HepG2 (cell line): ENCODE results near the gene CD44. TPM values are rescaled to one million over a fixed set of nuclear protein-coding genes. Genes with fewer than 3 reads are reported as not detected.

Experiments used
- ATAC-seq: fragments of 200-7000 bp; cut with Tn5 transposase; 3 replicates; pipeline ENCODE4 v1.9.1; 2020; ENCODE audit warnings: mild to moderate bottlenecking, moderate library complexity
- BruUV-seq: library from RNA; stranded (reverse); fragments of 400-500 nt; replicated peaks from 2 replicates; lab custom pipeline; 2021; lab: Mats Ljungman, UMichigan
- CTCF ChIA-PET: fragments of 300-600 bp; formaldehyde crosslinking; extraction: SDS; loops from one replicate; lab custom pipeline; 2021; ENCODE audit warnings: low total read pairs, inconsistent platforms, low intra/inter-chr PET ratio; lab: Yijun Ruan, JAX
- POLR2A ChIA-PET: fragments of 350-600 bp; sonication (Branson Sonifier 250); formaldehyde crosslinking; loops from one replicate; lab custom pipeline; 2020; ENCODE audit warnings: antibody characterized with exemption, inconsistent platforms; lab: Yijun Ruan, JAX
- DNase-seq: peaks from one replicate; pipeline ENCODE4 v3.0.0-alpha.2; 2015; ENCODE audit warnings: low spot score
- FAIRE-seq: peaks from 3 replicates; lab custom pipeline; 2011; peaks lifted over from hg19 to GRCh38; lab: Jason Lieb, UNC
- H2AFZ ChIP-seq: one replicate; pipeline ENCODE4 v1.6.1; 2011; ENCODE audit warnings: low read length, inconsistent platforms
- H3K27ac ChIP-seq: fragments of 300-600 bp; 3 replicates; pipeline ENCODE4 v1.8.0; 2011; ENCODE audit warnings: mixed run types, mild to moderate bottlenecking, mixed read lengths, low read length, inconsistent platforms; ENCODE audit not compliant: insufficient read depth; ENCODE audit errors: extremely low read length
- H3K27me3 ChIP-seq, 2 experiments: fragments of 200-600 bp in 1 of 2; 2 replicates in 1 of 2; 3 replicates in 1 of 2; pipeline versions ENCODE4 v1.6.0 to v1.8.0; 2011; ENCODE audit warnings: low read length in 2 of 2, mild to moderate bottlenecking in 2 of 2, moderate library complexity in 2 of 2, inconsistent platforms in 1 of 2; ENCODE audit not compliant: insufficient read depth in 2 of 2, control insufficient read depth in 1 of 2
- H3K36me3 ChIP-seq, 2 experiments: fragments of 200-600 bp in 1 of 2; replicated peaks in 1 of 2; 2 replicates in 1 of 2; 3 replicates in 1 of 2; pipeline versions ENCODE4 v1.5.1 to v1.8.0; 2011; ENCODE audit warnings: low read length in 2 of 2, inconsistent platforms in 1 of 2; ENCODE audit not compliant: insufficient read depth in 2 of 2, control insufficient read depth in 1 of 2
- H3K4me1 ChIP-seq: 2 replicates; pipeline ENCODE4 v1.5.1; 2012; ENCODE audit warnings: low read length, inconsistent platforms; ENCODE audit not compliant: insufficient read depth
- H3K4me2 ChIP-seq: 2 replicates; pipeline ENCODE4 v1.6.0; 2011; ENCODE audit warnings: low read depth, low read length, inconsistent platforms
- H3K4me3 ChIP-seq, 3 experiments: fragments of 200-600 bp in 1 of 3; sonication (generic), shearing (Covaris generic) in 1 of 3; replicated peaks in 1 of 3; 2 replicates each; pipeline ENCODE4 v1.5.1; 2011 to 2016; ENCODE audit warnings: low read length in 3 of 3, inconsistent platforms in 2 of 3, low read depth in 2 of 3, mild to moderate bottlenecking in 2 of 3, control low read depth in 1 of 3, mixed read lengths in 1 of 3; ENCODE audit not compliant: insufficient read depth in 1 of 3
- H3K79me2 ChIP-seq: one replicate; pipeline ENCODE4 v1.6.1; 2011; ENCODE audit warnings: low read length, inconsistent platforms; ENCODE audit not compliant: insufficient read depth
- H3K9ac ChIP-seq: 2 replicates; pipeline ENCODE4 v1.6.0; 2011; ENCODE audit warnings: mild to moderate bottlenecking, low read depth, low read length, inconsistent platforms; ENCODE audit not compliant: insufficient read depth
- H3K9me3 ChIP-seq: 2 replicates; pipeline ENCODE4 v1.5.1; 2012; ENCODE audit warnings: mild to moderate bottlenecking, low read length
- H4K20me1 ChIP-seq: 2 replicates; pipeline ENCODE4 v1.6.0; 2011; ENCODE audit warnings: inconsistent platforms, mild to moderate bottlenecking, low read length, moderate library complexity; ENCODE audit not compliant: insufficient read depth
- CBX5 ChIP-seq: sonication (generic); formaldehyde crosslinking; IDR thresholded peaks from 2 replicates; pipeline ENCODE4 v1.4.0; 2020; ENCODE audit warnings: missing genetic modification reagents, borderline replicate concordance
- GFI1 ChIP-seq: sonication (generic); formaldehyde crosslinking; IDR thresholded peaks from 2 replicates; pipeline ENCODE4 v1.5.0; 2020; ENCODE audit warnings: missing genetic modification reagents, mild to moderate bottlenecking, borderline replicate concordance
- KLF12 ChIP-seq: sonication (generic); formaldehyde crosslinking; IDR thresholded peaks from 2 replicates; pipeline ENCODE4 v1.4.0; 2020; ENCODE audit warnings: missing genetic modification reagents, borderline replicate concordance
- KLF6 ChIP-seq: IDR thresholded peaks from 2 replicates; pipeline ENCODE4 v1.8.0; 2016; ENCODE audit warnings: missing biosample characterization, missing genetic modification reagents
- MLLT10 ChIP-seq: sonication (generic); formaldehyde crosslinking; IDR thresholded peaks from 2 replicates; pipeline ENCODE4 v1.4.0; 2020; ENCODE audit warnings: missing genetic modification reagents
- PAX8 ChIP-seq: sonication (generic); formaldehyde crosslinking; IDR thresholded peaks from 2 replicates; pipeline ENCODE4 v1.8.0; 2022; ENCODE audit warnings: mild to moderate bottlenecking, missing genetic modification reagents, borderline replicate concordance
- POLR2AphosphoS2 ChIP-seq: IDR thresholded peaks from 2 replicates; pipeline ENCODE4 v1.6.1; 2011; ENCODE audit warnings: low read depth, low read length, improper control_type of control experiment
- SMAD1 ChIP-seq: sonication (generic); formaldehyde crosslinking; IDR thresholded peaks from 2 replicates; pipeline ENCODE4 v1.4.0; 2020; ENCODE audit warnings: missing genetic modification reagents, low read depth, mild to moderate bottlenecking, borderline replicate concordance
- TGIF2 ChIP-seq: IDR thresholded peaks from 2 replicates; pipeline ENCODE4 v1.6.1; 2016; ENCODE audit warnings: control low read depth, missing compliant biosample characterization
- YY1 ChIP-seq: IDR thresholded peaks from 2 replicates; pipeline ENCODE4 v1.6.1; 2011; ENCODE audit warnings: low read length, low read depth, moderate library complexity, mild to moderate bottlenecking; ENCODE audit not compliant: insufficient read depth, insufficient replicate concordance
- ZBTB21 ChIP-seq: sonication (generic); formaldehyde crosslinking; IDR thresholded peaks from 2 replicates; pipeline ENCODE4 v1.4.0; 2020; ENCODE audit warnings: missing genetic modification reagents
- ZMYM2 ChIP-seq: sonication (generic); formaldehyde crosslinking; IDR thresholded peaks from 2 replicates; pipeline ENCODE4 v1.8.0; 2022; ENCODE audit warnings: mild to moderate bottlenecking, missing genetic modification reagents
- ZNF20 ChIP-seq: sonication (generic); formaldehyde crosslinking; IDR thresholded peaks from 2 replicates; pipeline ENCODE4 v1.4.0; 2020; ENCODE audit warnings: mild to moderate bottlenecking, moderate library complexity, missing genetic modification reagents
- ZNF34 ChIP-seq: sonication (generic); formaldehyde crosslinking; IDR thresholded peaks from 2 replicates; pipeline ENCODE4 v1.4.0; 2020; ENCODE audit warnings: mild to moderate bottlenecking, missing genetic modification reagents, borderline replicate concordance
- ZNF557 ChIP-seq: sonication (generic); formaldehyde crosslinking; IDR thresholded peaks from 2 replicates; pipeline ENCODE4 v1.4.0; 2020; ENCODE audit warnings: missing genetic modification reagents
- ZNF569 ChIP-seq: sonication (generic); formaldehyde crosslinking; IDR thresholded peaks from 2 replicates; pipeline ENCODE4 v1.5.0; 2020; ENCODE audit warnings: mild to moderate bottlenecking, missing genetic modification reagents, moderate library complexity, borderline replicate concordance
- ZNF747 ChIP-seq: sonication (generic); formaldehyde crosslinking; IDR thresholded peaks from 2 replicates; pipeline ENCODE4 v1.8.1; 2023; ENCODE audit warnings: missing genetic modification reagents, mild to moderate bottlenecking, borderline replicate concordance
- ZNF879 ChIP-seq: sonication (generic); formaldehyde crosslinking; IDR thresholded peaks from 2 replicates; pipeline ENCODE4 v1.8.1; 2023; ENCODE audit warnings: missing genetic modification reagents
- WGBS: methylation state at CpG from one replicate; pipeline ENCODE4 v1.1.6; 2017; ENCODE audit warnings: low lambda C conversion rate; 5-methylcytosine and 5-hydroxymethylcytosine counted together
- in situ Hi-C: cut with HindIII; loops from 2 replicates; pipeline ENCODE4 v1.10.0; 2017; ENCODE audit warnings: low pct_unique_long_range_greater_than_20kb; ENCODE audit not compliant: extremely low pct_ligation_motif_present
- intact Hi-C: fragments of 100-400 bp; cut with micrococcal nuclease; formaldehyde crosslinking; loops from one replicate; pipeline ENCODE4 v1.10.0; 2022; ENCODE audit not compliant: unreplicated experiment
- polyA plus RNA-seq, 8 experiments: library from polyadenylated mRNA; depleted of rRNA in 3 of 8; stranded (reverse) in 7 of 8; unstranded in 1 of 8; fragments of >200 nt; fragmentation: Illumina TruSeq in 4 of 8; extraction: Trizol in 4 of 8; gene quantifications; 2 replicates each; pipeline versions ENCODE4 v1.2.1 to v1.2.3, GENCODE V29; 2011 to 2016; ENCODE audit warnings: low read depth in 4 of 8, missing spikeins in 1 of 8, mixed read lengths in 1 of 8; ENCODE audit not compliant: insufficient read depth in 1 of 8
- total RNA-seq, 5 experiments: library from RNA; depleted of rRNA; stranded (reverse); fragments of >200 nt; fragmentation: Illumina TruSeq; extraction: Trizol; gene quantifications; 2 replicates each; pipeline ENCODE4 v1.2.3, GENCODE V29; 2016; ENCODE audit warnings: low read depth in 1 of 5
- TF ChIP-seq, protein P1 (sequence below): sonication (generic); formaldehyde crosslinking; IDR thresholded peaks from 2 replicates; pipeline ENCODE4 v1.5.0; 2020; ENCODE audit warnings: missing genetic modification reagents, mild to moderate bottlenecking, borderline replicate concordance
- TF ChIP-seq, protein P2 (sequence below): sonication (generic); formaldehyde crosslinking; IDR thresholded peaks from 2 replicates; pipeline ENCODE4 v1.5.0; 2020; ENCODE audit warnings: mild to moderate bottlenecking, missing genetic modification reagents
- TF ChIP-seq, protein P3 (sequence below): IDR thresholded peaks from 2 replicates; pipeline ENCODE4 v1.6.1; 2018; ENCODE audit warnings: missing genetic modification reagents, mild to moderate bottlenecking, missing compliant biosample characterization

CD44 gene
- total and polyA plus RNA-seq, 2 of the 13 experiments (the other 11 are each of a cell fraction or from before 2014, with no cell fraction given): 0.02 to 0.11 TPM

DNA sequence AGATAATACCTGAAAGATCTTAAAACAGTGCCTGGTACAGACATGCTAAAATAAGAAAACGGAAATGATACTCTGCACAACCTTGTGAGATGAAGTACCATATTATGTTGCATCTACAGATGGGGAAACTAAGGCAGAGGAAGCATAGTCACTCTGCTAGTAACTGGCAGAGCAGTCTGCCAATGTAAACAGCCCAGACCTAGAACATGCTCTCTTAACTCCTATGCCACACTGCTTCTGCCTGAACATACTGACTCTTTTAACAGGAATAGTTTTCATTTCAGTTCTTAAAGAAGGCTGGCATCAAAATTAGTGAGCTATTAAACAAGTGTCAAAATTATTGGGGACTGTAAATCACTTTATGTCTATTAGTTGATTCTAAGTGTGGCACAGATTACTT, 99.9 kb downstream of the CD44 start:
- no peak for ATAC-seq
- WGBS: 5% methylated on average over 1 of the region's 1 CpG
- POLR2A ChIA-PET: no interaction called here

DNA sequence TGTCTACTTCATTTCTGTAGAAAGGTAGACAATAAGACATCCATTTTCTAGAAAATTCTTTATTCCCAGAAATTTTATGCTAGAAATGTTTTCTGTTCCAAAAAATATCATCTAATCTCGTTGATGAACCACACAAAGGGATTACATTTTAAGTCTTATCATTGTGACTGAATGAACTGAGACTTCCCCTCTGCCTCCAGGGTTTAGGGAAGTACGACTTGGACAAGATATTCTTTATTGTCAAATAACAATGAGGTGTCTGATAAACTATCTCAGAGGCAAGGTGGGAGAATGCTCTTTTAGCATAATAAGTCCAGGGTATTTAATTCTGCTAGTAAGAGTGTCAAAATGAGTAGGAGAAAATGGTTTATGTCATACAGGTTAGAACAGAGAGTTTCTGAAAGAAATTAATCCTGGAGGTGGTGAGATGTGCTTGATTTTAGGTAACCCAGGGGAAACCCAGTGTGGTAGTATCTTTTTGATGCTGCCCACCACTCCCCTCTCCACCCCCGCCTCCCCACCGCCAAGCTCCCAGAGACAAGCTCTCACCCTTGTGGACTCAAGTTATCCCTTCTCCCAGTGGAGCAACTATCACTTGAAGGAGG, 100.6 kb downstream of the CD44 start:
- no peak for ATAC-seq
- H3K36me3 ChIP-seq: no peaks in the 10 kb centered on the region
- DNase-seq: no peak
- BruUV-seq: no TSS peak
- no peak overlapping the region for H3K4me2 ChIP-seq
- H3K27ac ChIP-seq: no peak overlapping the region
- in situ Hi-C loops: loop anchor here (5.0 kb wide), 1 partner anchor 312 kb away; no protein-coding TSS in a partner anchor
- H3K79me2 ChIP-seq: no peaks in the 10 kb centered on the region
- peaks cover 15% of the 10 kb centered on the region for H3K4me1 ChIP-seq
- H2AFZ ChIP-seq: no peak overlapping the region
- no peaks in the 10 kb centered on the region for H3K27me3 ChIP-seq
- no peak overlapping the region for H3K9ac ChIP-seq
- no peaks in the 10 kb centered on the region for H3K9me3 ChIP-seq
- no peaks in the 10 kb centered on the region for H4K20me1 ChIP-seq
- CTCF ChIA-PET: no interaction called here
- FAIRE-seq: no peak
- 21% methylated on average over 4 of the region's 4 CpGs for WGBS
- no peak overlapping the region for H3K4me3 ChIP-seq
- POLR2A ChIA-PET: no interaction called here
- intact Hi-C loops: loop anchor here (2.0 kb wide), 1 partner anchor 153 kb away; no protein-coding TSS in a partner anchor
- TF ChIP-seq, protein P1, sequence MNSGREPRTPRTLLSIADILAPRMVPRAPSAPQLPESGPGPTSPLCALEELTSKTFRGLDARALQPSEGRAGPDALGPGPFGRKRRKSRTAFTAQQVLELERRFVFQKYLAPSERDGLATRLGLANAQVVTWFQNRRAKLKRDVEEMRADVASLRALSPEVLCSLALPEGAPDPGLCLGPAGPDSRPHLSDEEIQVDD (CRISPR knock-in tag): no peak
- TF ChIP-seq, protein P2, sequence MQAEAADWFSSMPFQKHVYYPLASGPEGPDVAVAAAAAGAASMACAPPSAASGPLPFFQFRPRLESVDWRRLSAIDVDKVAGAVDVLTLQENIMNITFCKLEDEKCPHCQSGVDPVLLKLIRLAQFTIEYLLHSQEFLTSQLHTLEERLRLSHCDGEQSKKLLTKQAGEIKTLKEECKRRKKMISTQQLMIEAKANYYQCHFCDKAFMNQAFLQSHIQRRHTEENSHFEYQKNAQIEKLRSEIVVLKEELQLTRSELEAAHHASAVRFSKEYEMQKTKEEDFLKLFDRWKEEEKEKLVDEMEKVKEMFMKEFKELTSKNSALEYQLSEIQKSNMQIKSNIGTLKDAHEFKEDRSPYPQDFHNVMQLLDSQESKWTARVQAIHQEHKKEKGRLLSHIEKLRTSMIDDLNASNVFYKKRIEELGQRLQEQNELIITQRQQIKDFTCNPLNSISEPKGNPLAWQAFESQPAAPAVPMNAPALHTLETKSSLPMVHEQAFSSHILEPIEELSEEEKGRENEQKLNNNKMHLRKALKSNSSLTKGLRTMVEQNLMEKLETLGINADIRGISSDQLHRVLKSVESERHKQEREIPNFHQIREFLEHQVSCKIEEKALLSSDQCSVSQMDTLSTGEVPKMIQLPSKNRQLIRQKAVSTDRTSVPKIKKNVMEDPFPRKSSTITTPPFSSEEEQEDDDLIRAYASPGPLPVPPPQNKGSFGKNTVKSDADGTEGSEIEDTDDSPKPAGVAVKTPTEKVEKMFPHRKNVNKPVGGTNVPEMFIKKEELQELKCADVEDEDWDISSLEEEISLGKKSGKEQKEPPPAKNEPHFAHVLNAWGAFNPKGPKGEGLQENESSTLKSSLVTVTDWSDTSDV (CRISPR knock-in tag): no peak
- no peak for TF ChIP-seq PAX8 (CRISPR knock-in tag)
- TF ChIP-seq SMAD1: no peak
- no peak for TF ChIP-seq YY1
- TF ChIP-seq ZNF569 (CRISPR knock-in tag): no peak
- TF ChIP-seq KLF12 (CRISPR knock-in tag): no peak

More for the DNA sequence above, 99.9 kb downstream of the CD44 start:
- H3K9ac ChIP-seq: no peak overlapping the region
- no peak overlapping the region for H2AFZ ChIP-seq
- no peak overlapping the region for H3K4me2 ChIP-seq
- no peaks in the 10 kb centered on the region for H4K20me1 ChIP-seq
- H3K4me1 ChIP-seq: peaks cover 12% of the 10 kb centered on the region
- H3K27me3 ChIP-seq: no peaks in the 10 kb centered on the region
- H3K79me2 ChIP-seq: no peaks in the 10 kb centered on the region
- H3K4me3 ChIP-seq: no peak overlapping the region
- FAIRE-seq: no peak
- no peak for DNase-seq
- H3K9me3 ChIP-seq: no peaks in the 10 kb centered on the region
- TF ChIP-seq ZNF557 (CRISPR knock-in tag) (no peak), ZNF20 (no peak), ZNF34 (CRISPR knock-in tag) (no peak), MLLT10 (no peak), TGIF2 (CRISPR knock-in tag) (no peak), ZNF747 (CRISPR knock-in tag) (no peak), ZNF879 (CRISPR knock-in tag) (no peak), GFI1 (CRISPR knock-in tag) (no peak), ZBTB21 (CRISPR knock-in tag) (no peak), POLR2AphosphoS2 (no peak), CBX5 (no peak), KLF6 (no peak), ZMYM2 (CRISPR knock-in tag) (no peak)
- TF ChIP-seq, protein P3, sequence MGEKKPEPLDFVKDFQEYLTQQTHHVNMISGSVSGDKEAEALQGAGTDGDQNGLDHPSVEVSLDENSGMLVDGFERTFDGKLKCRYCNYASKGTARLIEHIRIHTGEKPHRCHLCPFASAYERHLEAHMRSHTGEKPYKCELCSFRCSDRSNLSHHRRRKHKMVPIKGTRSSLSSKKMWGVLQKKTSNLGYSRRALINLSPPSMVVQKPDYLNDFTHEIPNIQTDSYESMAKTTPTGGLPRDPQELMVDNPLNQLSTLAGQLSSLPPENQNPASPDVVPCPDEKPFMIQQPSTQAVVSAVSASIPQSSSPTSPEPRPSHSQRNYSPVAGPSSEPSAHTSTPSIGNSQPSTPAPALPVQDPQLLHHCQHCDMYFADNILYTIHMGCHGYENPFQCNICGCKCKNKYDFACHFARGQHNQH (CRISPR knock-in tag): no peak
- TF ChIP-seq, all 625 proteins: peak for 0
- CTCF ChIA-PET: interaction anchor here (1.3 to 1.9 kb wide), 2 partner anchors 153 to 312 kb away, joined by 4 to 14 read pairs; no protein-coding TSS in a partner anchor
- in situ Hi-C loops: loop anchor here (5.0 kb wide), 1 partner anchor 312 kb away; no protein-coding TSS in a partner anchor
- intact Hi-C loops: loop anchor here (1.0 to 2.0 kb wide), 3 partner anchors 97 to 313 kb away; no protein-coding TSS in a partner anchor
- no peak overlapping the region for H3K27ac ChIP-seq
- no peaks in the 10 kb centered on the region for H3K36me3 ChIP-seq
- BruUV-seq: no TSS peak
